LNCAP (cell line): ENCODE results near the gene GOLGA1.

Source experiments
- CTCF ChIP-seq: fragments of 450-650 bp; IDR thresholded peaks from 2 replicates; pipeline ENCODE4 v1.5.1; 2017; ENCODE audit warnings: mild to moderate bottlenecking

The GOLGA1 gene

GRCh38 chr9:124897570-124898460, 43.1 kb downstream of the GOLGA1 start:
- TF ChIP-seq CTCF, result no peak

- TF ChIP-seq CTCF, result no peak; the same call in 1 of the 2 replicates
These were observed 46.1 kb downstream of the GOLGA1 start for GRCh38 chr9:124894741-124895170.

- no peak for TF ChIP-seq CTCF
These were observed 46.7 kb downstream of the GOLGA1 start for GRCh38 chr9:124894035-124894740.

- TF ChIP-seq CTCF, result no peak
These were observed 50.7 kb downstream of the GOLGA1 start for GRCh38 chr9:124890179-124890578.

- TF ChIP-seq CTCF, result no peak
These were observed 51.9 kb downstream of the GOLGA1 start for GRCh38 chr9:124889006-124889405.

- TF ChIP-seq CTCF, result no peak
These were observed 53.1 kb downstream of the GOLGA1 start for GRCh38 chr9:124887832-124888231.

- no peak for TF ChIP-seq CTCF
These were observed 53.9 kb downstream of the GOLGA1 start for GRCh38 chr9:124886866-124887492.
